Cardiac fibroblast (primary cell): ENCODE measurements around the gene MAGI1.

Experiments
- DNase-seq, 2 donors: peaks; one replicate each; pipeline versions ENCODE4 v3.0.0 to v3.0.0-alpha.2; 2010; ENCODE audit warnings: low read depth in 2 of 2
- H3K4me3 ChIP-seq, 2 donors: replicated peaks in 1 of 2; 1 replicate in 1 of 2; 2 replicates in 1 of 2; pipeline ENCODE4 v1.5.1; 2011; ENCODE audit warnings: low read depth in 2 of 2, low read length in 2 of 2, mild to moderate bottlenecking in 2 of 2, moderate library complexity in 1 of 2
- TF ChIP-seq, protein P1 (sequence below): IDR thresholded peaks from one replicate; pipeline ENCODE4 v1.5.1; 2011; ENCODE audit warnings: low read depth, mild to moderate bottlenecking, low read length, inconsistent platforms

MAGI1 gene

DNA sequence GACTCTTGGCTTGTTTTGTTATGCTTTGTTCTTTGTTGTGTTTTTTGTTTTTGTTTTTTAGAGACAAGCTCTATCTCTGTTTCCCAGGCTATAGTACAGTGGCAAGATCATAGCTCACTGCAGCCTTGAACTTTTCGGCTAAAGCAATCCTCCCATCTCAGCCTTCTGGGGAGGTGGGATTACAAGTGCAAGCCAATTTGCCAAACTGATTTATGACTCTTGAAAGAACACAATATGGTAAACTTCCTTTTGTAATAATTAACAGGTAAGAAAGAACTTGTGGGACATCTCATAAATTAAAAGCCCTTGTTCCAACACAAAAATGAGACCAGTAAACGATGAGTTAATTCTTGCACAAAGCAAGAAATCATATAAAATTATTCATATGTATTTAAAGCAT lies 476.3 kb downstream of the MAGI1 start:
- TF ChIP-seq, protein P1, sequence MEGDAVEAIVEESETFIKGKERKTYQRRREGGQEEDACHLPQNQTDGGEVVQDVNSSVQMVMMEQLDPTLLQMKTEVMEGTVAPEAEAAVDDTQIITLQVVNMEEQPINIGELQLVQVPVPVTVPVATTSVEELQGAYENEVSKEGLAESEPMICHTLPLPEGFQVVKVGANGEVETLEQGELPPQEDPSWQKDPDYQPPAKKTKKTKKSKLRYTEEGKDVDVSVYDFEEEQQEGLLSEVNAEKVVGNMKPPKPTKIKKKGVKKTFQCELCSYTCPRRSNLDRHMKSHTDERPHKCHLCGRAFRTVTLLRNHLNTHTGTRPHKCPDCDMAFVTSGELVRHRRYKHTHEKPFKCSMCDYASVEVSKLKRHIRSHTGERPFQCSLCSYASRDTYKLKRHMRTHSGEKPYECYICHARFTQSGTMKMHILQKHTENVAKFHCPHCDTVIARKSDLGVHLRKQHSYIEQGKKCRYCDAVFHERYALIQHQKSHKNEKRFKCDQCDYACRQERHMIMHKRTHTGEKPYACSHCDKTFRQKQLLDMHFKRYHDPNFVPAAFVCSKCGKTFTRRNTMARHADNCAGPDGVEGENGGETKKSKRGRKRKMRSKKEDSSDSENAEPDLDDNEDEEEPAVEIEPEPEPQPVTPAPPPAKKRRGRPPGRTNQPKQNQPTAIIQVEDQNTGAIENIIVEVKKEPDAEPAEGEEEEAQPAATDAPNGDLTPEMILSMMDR = no peak
- H3K4me3 ChIP-seq = no peak overlapping the region
- DNase-seq = no peak

DNA sequence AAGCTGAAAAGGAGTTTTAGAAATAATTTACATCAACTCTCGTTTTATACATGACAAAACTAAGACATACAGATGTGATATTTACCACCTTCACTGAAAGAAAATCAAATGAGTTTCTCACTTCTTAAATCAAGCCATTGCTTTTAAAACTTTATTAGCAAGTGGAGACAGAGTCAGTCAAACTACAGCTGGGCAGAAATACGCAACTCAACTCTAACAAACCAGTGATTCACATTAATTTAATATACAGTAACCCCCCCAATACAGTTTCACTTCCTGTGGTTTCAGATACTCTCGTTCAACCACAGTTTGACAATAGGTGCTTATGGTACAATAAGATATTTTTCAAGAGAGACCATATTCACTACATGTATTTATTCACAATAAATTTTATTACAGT lies 477.1 kb downstream of the MAGI1 start:
- TF ChIP-seq, protein P1 = no peak
- no peak overlapping the region for H3K4me3 ChIP-seq
- DNase-seq = no peak

DNA sequence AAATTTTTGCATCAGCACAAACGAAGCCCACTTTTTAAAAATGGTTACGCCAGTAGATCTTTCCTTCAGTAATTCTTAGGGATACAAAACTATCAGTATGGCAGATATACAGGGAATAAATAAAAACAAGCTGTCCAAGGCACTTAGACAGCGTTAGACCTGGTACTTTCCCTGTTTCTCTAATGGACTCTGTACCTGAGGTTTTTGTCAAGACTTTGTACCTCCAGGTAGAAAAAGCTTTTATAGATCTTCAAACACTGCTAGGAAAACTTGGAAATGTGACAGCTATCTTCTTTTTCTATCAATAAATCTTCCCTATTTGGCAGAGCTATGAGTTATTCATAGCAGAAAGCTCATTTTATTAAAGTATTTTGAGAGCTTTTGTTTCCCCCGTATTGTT lies 477.8 kb downstream of the MAGI1 start:
- no peak overlapping the region for H3K4me3 ChIP-seq
- TF ChIP-seq, protein P1 = no peak
- no peak for DNase-seq

DNA sequence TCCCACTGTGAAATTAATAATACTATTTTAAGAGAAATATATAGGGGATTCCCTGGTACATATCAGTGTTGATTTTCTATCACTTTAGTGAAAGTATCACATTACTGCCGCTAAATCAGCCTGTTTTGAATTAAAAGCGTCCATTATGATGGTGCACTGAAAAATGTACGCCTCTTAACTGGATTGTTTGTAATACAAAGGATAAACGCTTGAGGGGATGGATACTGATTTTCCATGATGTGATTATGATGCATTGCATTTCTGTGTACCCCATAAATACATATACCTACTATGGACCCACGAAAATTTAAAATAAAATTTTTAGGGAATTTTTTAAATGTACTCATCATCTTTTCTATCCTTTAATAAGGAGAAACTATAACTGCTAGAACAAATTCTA lies 478.6 kb downstream of the MAGI1 start:
- TF ChIP-seq, protein P1 = no peak
- H3K4me3 ChIP-seq = no peak overlapping the region
- DNase-seq = no peak

DNA sequence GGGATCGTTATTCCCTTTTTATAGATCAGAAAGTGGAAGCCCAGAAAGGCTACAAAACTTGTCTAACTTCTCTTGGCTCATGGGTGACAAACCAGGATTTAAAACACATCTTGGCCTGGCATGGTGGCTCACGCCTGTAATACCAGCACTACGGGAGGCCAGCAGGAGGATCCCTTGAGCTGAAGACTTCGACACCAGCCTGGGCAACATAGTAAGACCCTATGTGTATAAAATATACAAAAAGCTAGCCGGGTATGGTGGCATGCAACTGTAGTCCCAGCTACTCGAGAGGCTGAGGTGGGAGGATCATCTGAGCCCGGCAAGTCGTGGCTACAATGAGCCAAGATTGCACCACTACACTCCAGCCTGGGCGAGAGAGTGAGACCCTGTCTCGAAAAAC lies 479.1 kb downstream of the MAGI1 start:
- TF ChIP-seq, protein P1 = no peak

DNA sequence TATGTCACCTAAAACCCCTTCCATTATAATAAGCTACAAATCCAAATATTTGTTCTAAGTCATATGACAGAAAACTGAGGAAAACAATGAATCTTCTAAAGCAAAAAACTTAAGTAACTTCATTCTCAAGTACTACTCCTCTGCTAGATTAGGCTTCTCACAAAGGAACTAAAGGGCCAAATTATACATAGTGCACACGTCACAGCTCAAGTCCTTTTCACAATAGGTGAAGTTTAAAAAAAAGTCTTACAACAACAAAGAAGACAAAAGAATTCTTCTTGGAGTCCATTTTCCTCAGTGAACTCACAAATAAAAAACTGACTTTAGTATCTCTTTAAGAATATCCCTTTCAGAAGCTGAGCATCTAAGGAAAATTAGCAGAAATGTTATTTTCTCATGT lies 479.9 kb downstream of the MAGI1 start:
- no peak overlapping the region for H3K4me3 ChIP-seq
- TF ChIP-seq, protein P1 = no peak
- no peak for DNase-seq

More for the DNA sequence above, 479.1 kb downstream of the MAGI1 start:
- no peak overlapping the region for H3K4me3 ChIP-seq
- DNase-seq = no peak

DNA sequence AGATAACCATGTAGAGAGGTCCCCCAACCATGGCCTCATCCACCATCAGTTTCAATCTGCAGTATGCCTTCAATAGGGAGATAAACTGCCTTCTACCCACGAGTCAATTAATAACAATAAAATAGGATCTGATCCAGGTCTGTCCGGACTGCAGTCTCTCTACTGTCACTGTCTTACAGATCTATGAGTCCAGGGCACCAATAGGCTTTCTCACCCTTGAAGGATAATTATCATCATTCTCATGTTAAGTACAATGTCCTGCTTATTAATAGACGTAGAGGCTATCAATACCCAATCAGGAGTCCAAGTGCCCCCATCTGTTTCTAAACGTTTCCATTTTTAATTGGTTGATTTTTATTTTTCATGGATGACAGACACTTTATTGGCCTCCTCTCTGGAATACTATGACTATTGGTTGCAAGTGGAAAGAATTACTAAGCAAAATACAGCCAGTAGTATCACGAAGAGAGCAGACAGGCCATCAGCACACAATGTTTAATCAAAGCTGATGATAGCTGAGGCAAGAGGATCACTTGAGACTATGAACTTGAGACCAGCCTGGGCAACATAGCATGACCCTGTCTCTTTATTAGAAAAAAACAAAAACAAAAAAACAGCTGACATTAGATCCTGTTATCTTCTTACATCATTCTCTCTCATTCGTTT lies 480.7 kb downstream of the MAGI1 start:
- DNase-seq = no peak
- H3K4me3 ChIP-seq = no peak overlapping the region
- TF ChIP-seq, protein P1 = no peak
